ENCODE results near the gene GPC4. TPM values are rescaled to one million over a fixed set of nuclear protein-coding genes. Genes with fewer than 3 reads are reported as not detected.

Gene GPC4
- total and polyA plus RNA-seq, 2 donors (not counting 3 experiments of a cell fraction or from before 2014, with no cell fraction given): 0.20 TPM; not detected in 1

DNA sequence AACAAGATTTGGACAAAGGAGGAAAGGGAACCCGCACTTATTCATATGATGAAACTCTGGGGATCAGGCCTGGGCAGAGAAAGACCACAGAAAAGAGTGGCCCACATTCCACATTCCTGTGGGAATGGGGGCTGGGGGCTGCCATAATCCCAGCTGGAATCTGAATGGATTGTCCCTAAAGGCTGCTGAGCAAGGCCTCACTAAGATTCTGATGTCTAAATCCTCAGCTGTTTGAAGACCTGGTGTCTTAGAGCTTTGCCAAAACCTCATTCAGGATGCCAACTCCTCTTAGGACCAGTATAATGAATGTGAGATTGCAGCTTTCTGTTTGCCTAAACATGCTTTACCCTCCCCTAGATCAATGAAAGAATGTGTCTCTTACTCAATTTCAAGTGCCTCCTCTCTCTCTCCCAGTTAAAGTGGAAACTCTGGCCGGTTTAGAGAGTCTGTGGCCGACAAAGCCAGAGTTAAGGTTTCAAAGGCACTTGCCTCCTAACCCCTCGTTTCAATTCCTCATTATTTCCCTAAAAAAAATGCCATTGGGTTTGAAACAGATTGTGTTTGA lies 33.3 kb upstream of the GPC4 start:
- H3K9me1 ChIP-seq (replicated peaks; ENCODE audit: control insufficient read depth, extremely low read depth, insufficient read depth, low read length): no peaks in the 10 kb centered on the region
- H4K20me1 ChIP-seq (replicated peaks; ENCODE audit: control insufficient read depth, extremely low read depth, insufficient read depth, low read length): no peaks in the 10 kb centered on the region
- no TSS peak for BruUV-seq (replicated peaks)
- ChIA-PET CTCF (no interaction called here), POLR2A (no interaction called here)
- H3K9me3 ChIP-seq (replicated peaks; ENCODE audit: control insufficient read depth, insufficient read depth, low read length): no peaks in the 10 kb centered on the region
- intact Hi-C loops (cut with micrococcal nuclease): no loop called here
- DNase-seq (ENCODE audit: low read depth, low spot score) (no peak), FAIRE-seq (no peak)
- TF ChIP-seq POLR2A (IDR thresholded peaks at IDR 0.05; ENCODE audit: low read depth, low read length): no peak
- TF ChIP-seq EZH2 (IDR thresholded peaks at IDR 0.05; ENCODE audit: borderline replicate concordance, low read depth, low read length, severe bottlenecking): no peak
- TF ChIP-seq GATA2 (IDR thresholded peaks at IDR 0.05; ENCODE audit: insufficient read depth, insufficient read length, low read depth, low read length): no peak
- TF ChIP-seq CTCF (IDR thresholded peaks at IDR 0.05; ENCODE audit: extremely low read depth in 1 of 2, insufficient read depth in 1 of 2, low read depth in 1 of 2, low read length in 2 of 2): no peak
- no peak for TF ChIP-seq MYC (IDR thresholded peaks at IDR 0.05; ENCODE audit: low read depth, low read length)
- TF ChIP-seq, protein P1, sequence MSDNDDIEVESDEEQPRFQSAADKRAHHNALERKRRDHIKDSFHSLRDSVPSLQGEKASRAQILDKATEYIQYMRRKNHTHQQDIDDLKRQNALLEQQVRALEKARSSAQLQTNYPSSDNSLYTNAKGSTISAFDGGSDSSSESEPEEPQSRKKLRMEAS (IDR thresholded peaks at IDR 0.05; ENCODE audit: insufficient read depth, insufficient read length): no peak
- no peak for TF ChIP-seq FOS (IDR thresholded peaks at IDR 0.05; ENCODE audit: borderline replicate concordance, insufficient read depth, low read length)
- TF ChIP-seq JUN (IDR thresholded peaks at IDR 0.05; ENCODE audit: borderline replicate concordance, insufficient read depth, insufficient read length, low read depth): no peak
- TF ChIP-seq POLR2AphosphoS5 (IDR thresholded peaks at IDR 0.05; ENCODE audit: insufficient read depth, low read depth, low read length): no peak
- no peaks in the 10 kb centered on the region for H3K79me2 ChIP-seq (ENCODE audit: control insufficient read depth, insufficient read depth, low read length)
- no peak overlapping the region for H2AFZ ChIP-seq (ENCODE audit: low read depth, low read length)
- no peak overlapping the region for H3K4me2 ChIP-seq (ENCODE audit: insufficient read depth, low read length)
- H3K4me3 ChIP-seq (replicated peaks in 1 of 3; ENCODE audit: insufficient read depth in 1 of 3, low read depth in 1 of 3, low read length in 3 of 3): no peak overlapping the region
- H3K36me3 ChIP-seq (ENCODE audit: control insufficient read depth in 2 of 2, extremely low read depth in 1 of 2, insufficient read depth in 2 of 2, low read length in 2 of 2): no peaks in the 10 kb centered on the region
- H3K27ac ChIP-seq (ENCODE audit: insufficient read depth, low read depth, low read length): no peak overlapping the region
- H3K9ac ChIP-seq (replicated peaks; ENCODE audit: extremely low read depth, insufficient read depth, low read length): no peak overlapping the region
- H3K27me3 ChIP-seq (ENCODE audit: control insufficient read depth in 2 of 2, insufficient read depth in 2 of 2, low read length in 2 of 2): no peaks in the 10 kb centered on the region
- no peaks in the 10 kb centered on the region for H3K4me1 ChIP-seq (ENCODE audit: control insufficient read depth, extremely low read depth, insufficient read depth, low read length)
- dilution Hi-C loops (cut with MboI; ENCODE audit: extremely low pct_ligation_motif_present, low sequenced_read_pairs): no loop called here

Measured in endothelial cell of umbilical vein (primary cell).